Left ventricle myocardium superior (tissue), 1 donor: ENCODE data around the gene G3BP2. TPM values are rescaled to one million over a fixed set of nuclear protein-coding genes. Genes with fewer than 3 reads are reported as not detected.
A peak's percentile ranks its signal among the peaks of the same experiment; 100 is the strongest.
"Not testable (repeated sequence)": the region's sequence is repeated elsewhere in the genome, so short reads cannot be mapped to it uniquely, and the experiment has no call there.

Source experiments
- ATAC-seq: fragments of 200-7000 bp; cut with Tn5 transposase; one replicate; pipeline ENCODE4 v1.9.1; 2020; ENCODE audit warnings: mild to moderate bottlenecking, moderate library complexity
- DNase-seq: peaks from one replicate; pipeline ENCODE4 v3.0.0-alpha.2; 2020
- intact Hi-C: fragments of 100-400 bp; cut with micrococcal nuclease; formaldehyde crosslinking; loops from one replicate; pipeline ENCODE4 v1.11.0; 2022
- total RNA-seq: library from RNA; stranded (reverse); fragmentation: NEBNext Ultra II Directional; extraction: Animal tissue kit (Norgen Biotek cat#: 25700); gene quantifications from one replicate; pipeline ENCODE4 v1.2.1, GENCODE V29; 2021
- donor health status: DM: no; HTN: yes; CAD: no; lungs with severe emphysema.

Gene G3BP2
- total RNA-seq, 1 donor from 2014 or later: 74.1 TPM

DNA sequence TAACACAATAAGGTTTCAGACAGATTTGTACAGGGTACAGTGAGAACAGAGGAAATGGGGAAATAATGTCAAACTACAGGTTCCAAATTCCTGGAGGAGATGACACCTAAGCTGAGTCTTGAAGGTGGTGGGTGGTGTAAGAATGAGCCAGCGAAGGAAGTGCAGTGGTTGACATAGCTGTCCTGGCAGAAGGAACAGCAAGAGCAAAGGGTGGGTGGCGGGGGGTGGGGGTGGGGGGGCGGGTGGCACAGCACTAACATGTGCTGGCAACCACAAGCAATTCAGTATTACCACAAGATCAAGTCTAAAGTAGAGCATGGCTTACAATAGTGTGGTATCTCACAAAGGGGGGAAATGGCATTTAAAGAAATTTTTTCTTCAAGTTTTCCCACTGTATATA, 13.1 kb upstream of the G3BP2 start:
- no peak for ATAC-seq

DNA sequence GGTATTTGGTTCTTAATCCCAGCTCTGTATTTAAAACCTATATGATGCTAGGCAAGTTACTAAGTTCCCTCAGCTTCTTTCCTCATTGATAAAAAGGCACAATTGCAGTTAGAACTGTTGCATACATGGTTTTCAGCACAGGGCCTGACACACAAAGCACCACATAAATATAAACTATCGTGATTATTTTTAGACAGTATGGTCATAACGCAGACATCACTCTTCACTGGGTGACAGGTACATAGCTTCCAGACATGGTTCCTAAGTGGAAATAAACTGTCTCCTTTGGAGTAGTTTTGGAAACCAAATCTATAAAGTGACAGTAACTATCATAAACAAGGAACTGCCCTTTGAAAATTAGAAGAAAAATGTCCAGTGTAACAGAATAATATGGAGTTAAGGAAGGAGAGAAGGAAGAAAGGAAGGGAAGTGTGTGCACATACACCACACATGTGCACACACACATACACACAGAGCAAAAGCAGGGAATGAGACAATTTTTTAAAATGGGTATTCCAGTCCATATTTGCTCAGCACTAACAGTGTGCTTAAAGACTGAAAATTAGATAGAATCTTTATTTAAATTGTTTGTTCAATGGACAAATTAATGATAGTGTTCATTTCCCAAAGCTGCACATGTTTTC, 12.5 kb upstream of the G3BP2 start:
- intact Hi-C loops: no loop called here
- ATAC-seq: peak; percentile 86
- DNase-seq: no peak

More for the DNA sequence above, 13.1 kb upstream of the G3BP2 start:
- intact Hi-C loops: no loop called here
- no peak for DNase-seq

GRCh38 chr4:75683482-75684155, 10.4 kb upstream of the G3BP2 start:
- DNase-seq: no peak
- intact Hi-C loops: no loop called here
- no peak for ATAC-seq

DNA sequence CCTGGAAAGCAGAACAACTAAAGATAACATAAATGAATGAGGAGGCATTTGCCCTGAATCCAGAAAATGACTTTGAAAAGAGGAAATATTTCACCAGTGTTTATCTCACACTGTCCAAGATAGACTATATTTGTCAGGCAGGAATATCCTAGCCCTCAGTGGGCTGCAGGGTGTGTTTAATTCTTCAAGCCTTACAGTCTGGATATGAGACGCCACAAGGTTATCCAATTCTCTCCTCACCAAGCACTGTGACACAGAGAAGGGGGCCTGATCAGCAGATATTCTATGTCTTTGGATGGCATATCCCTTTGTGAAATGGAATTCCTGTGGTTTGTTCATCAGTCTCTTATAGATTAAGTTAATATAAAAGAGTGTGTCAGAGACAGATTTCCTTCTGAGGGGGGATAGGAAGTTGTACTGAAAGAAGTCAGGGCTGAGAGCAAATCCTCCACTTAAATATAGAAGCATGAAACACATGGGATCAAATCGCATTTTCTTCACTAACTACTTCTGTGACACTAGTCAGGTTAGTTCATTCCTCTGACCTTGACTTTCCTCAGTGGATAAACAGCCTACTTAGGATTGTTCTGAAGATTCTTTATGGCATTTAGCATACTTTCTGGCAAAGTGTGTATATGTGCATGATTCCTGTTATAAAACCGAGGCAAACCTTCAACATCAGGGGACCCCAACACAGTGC, 6.8 kb upstream of the G3BP2 start:
- intact Hi-C loops: loop anchor here (10.0 kb wide), 1 partner anchor 45 kb away; the partner anchor contains the start of gene USO1
- ATAC-seq: no peak
- no peak for DNase-seq

DNA sequence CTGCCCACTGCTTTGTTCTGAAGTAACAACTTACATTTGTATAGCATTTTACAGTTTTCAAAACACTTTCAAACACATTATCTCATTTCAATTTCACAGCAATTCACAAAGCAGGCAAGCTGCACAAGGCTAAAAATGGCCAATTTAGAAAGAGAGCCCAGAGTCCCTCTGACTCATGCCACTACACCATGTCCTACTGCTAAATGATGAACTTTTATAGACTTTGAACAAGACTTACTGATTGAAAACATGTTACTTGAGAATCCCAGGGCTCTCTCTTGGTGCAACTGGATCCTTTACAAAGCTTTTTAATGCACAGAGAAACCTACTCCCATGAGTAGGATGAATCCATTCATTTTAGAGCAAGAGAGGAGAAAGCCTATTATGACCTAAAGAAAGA, 5.8 kb upstream of the G3BP2 start:
- intact Hi-C loops: loop anchor here (10.0 kb wide), 1 partner anchor 46 kb away; the partner anchor contains the start of gene USO1
- no peak for ATAC-seq

DNA sequence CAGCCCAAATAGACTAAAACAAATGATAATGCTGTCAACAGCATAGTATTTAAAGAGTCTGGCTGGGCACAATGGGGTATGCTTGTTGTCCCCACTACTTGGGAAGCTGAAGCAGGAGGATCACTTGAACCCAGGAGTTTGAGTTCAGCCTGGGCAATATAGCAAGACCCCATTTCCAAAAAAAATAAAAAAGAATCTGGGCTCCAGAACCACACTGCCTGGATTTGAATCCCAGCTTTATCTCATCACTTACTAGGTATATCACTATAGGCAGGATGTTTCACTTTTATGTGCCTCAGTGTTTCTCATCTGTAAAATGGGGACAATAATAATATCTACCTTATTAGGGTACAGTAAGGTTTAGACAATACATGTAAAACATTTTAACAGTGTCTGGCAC, 5.3 kb upstream of the G3BP2 start:
- ATAC-seq (no peak), DNase-seq (no peak)
- intact Hi-C loops: loop anchor here (10.0 kb wide), 1 partner anchor 46 kb away; the partner anchor contains the start of gene USO1

More for the DNA sequence above, 5.8 kb upstream of the G3BP2 start:
- DNase-seq: no peak

DNA sequence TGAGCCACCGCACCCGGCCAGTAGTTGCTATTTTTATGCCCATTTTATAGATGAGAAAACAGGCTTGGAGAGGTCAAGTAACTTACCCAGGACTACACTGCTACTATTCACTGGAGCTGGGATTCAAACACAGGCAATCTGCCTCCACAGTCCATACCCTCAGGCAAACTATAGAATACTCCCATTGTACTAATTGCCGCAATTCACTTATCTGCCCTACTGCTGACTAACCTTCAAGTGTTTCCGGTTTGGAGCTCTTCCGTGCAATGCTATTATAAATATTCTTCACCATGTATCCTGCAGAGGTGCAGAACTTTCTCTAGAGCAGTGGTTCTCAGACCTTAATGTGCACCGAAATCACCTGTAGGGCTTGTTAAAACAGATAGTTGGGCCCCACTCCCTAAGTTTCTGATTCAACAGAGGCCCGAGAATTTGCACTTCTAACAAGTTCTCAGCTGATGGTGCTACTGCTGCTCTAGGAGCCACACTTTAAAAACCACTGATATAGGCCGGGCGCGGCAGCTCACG, 1.9 kb upstream of the G3BP2 start:
- DNase-seq (no peak), ATAC-seq (no peak)
- intact Hi-C loops: loop anchor here (10.0 kb wide), 1 partner anchor 50 kb away; the partner anchor contains the start of gene USO1

- no peak for ATAC-seq
- no peak for DNase-seq
- intact Hi-C loops: loop anchor here (10.0 kb wide), 1 partner anchor 51 kb away; the partner anchor contains the start of gene USO1
These were observed 733 bp upstream of the G3BP2 start for GRCh38 chr4:75673959-75674328.

- ATAC-seq (peak; percentile 51), DNase-seq (peak; percentile 76)
- intact Hi-C loops: loop anchor here (10.0 kb wide), 1 partner anchor 52 kb away; the partner anchor contains the start of gene USO1
These were observed 667 bp downstream of the G3BP2 start for GRCh38 chr4:75672461-75673026.

- ATAC-seq (no peak), DNase-seq (no peak)
- intact Hi-C loops: loop anchor here (10.0 kb wide), 1 partner anchor 53 kb away; the partner anchor contains the start of gene USO1
These were observed 1.3 kb downstream of the G3BP2 start for GRCh38 chr4:75671802-75672421.

- no peak for ATAC-seq
- DNase-seq: no peak
- intact Hi-C loops: no loop called here
These were observed 4.6 kb downstream of the G3BP2 start for GRCh38 chr4:75668596-75668995.

- intact Hi-C loops, ATAC-seq, DNase-seq: not testable (repeated sequence)
These were observed 5.6 kb downstream of the G3BP2 start for GRCh38 chr4:75667636-75668035.

DNA sequence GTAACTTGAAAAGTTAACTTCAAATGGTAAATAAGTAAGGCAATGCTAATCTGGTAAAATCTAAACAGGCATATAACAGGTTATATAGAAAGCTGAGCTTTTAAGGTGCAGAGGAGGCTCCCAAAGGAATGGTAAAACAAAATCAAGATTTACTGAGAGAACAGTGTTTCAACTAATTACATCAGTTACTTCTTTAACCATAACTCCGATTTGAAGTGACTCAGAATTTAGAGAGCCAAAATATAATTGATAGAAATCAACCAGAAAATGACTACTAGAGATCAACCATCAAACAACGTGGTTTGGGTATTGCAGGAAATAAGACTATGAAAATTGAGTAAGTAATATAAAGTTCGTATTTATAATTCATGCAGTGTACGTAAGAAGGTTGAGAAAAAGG, 6.9 kb downstream of the G3BP2 start:
- DNase-seq (no peak), ATAC-seq (no peak)
- intact Hi-C loops: no loop called here

DNA sequence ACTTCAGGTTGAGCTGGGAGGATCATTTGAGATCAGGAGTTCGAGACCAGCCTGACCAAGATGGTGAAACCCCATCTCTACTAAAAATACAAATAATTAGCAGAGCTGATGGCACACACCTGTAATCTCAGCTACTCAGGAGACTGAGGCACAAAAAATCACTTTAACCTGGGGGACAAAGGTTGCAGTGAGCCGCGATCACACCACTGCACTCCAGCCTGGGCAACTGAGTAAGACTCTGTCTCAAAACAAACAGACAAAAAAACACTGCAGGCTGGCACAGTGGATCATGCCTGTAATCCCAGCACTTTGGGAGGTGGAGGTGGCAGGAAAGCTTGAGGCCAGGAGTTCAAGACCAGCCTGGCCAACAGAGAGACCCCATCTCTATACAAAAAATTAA, 8.6 kb downstream of the G3BP2 start:
- intact Hi-C loops, ATAC-seq, DNase-seq: not testable (repeated sequence)

GRCh38 chr4:75662626-75663025, 10.6 kb downstream of the G3BP2 start:
- intact Hi-C loops: no loop called here
- DNase-seq: no peak
- ATAC-seq: no peak

GRCh38 chr4:75660491-75660890, 12.7 kb downstream of the G3BP2 start:
- DNase-seq (no peak), ATAC-seq (no peak)
- intact Hi-C loops: no loop called here

- intact Hi-C loops: no loop called here
- ATAC-seq: peak; percentile 64
- no peak for DNase-seq
These were observed 13.6 kb downstream of the G3BP2 start for GRCh38 chr4:75659512-75660031.

- DNase-seq (no peak), ATAC-seq (no peak)
- intact Hi-C loops: no loop called here
These were observed 14.3 kb downstream of the G3BP2 start for GRCh38 chr4:75658876-75659275.

- ATAC-seq (no peak), DNase-seq (no peak)
- intact Hi-C loops: no loop called here
These were observed 17.6 kb downstream of the G3BP2 start for GRCh38 chr4:75655562-75655961.
